Measurements from ENCODE around the gene ULBP3. TPM values are rescaled to one million over a fixed set of nuclear protein-coding genes. Genes with fewer than 3 reads are reported as not detected.

The ULBP3 gene
- total and polyA plus RNA-seq, 2 donors from 2014 or later: 0.71 to 5.0 TPM

GRCh38 chr6:150048099-150048498 is 20.8 kb downstream of the ULBP3 start:
- H3K27me3 ChIP-seq (ENCODE audit: control insufficient read depth, insufficient read depth, low read length): no peaks in the 10 kb centered on the region
- TF ChIP-seq, protein P1, sequence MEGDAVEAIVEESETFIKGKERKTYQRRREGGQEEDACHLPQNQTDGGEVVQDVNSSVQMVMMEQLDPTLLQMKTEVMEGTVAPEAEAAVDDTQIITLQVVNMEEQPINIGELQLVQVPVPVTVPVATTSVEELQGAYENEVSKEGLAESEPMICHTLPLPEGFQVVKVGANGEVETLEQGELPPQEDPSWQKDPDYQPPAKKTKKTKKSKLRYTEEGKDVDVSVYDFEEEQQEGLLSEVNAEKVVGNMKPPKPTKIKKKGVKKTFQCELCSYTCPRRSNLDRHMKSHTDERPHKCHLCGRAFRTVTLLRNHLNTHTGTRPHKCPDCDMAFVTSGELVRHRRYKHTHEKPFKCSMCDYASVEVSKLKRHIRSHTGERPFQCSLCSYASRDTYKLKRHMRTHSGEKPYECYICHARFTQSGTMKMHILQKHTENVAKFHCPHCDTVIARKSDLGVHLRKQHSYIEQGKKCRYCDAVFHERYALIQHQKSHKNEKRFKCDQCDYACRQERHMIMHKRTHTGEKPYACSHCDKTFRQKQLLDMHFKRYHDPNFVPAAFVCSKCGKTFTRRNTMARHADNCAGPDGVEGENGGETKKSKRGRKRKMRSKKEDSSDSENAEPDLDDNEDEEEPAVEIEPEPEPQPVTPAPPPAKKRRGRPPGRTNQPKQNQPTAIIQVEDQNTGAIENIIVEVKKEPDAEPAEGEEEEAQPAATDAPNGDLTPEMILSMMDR (IDR thresholded peaks at IDR 0.05; ENCODE audit: borderline replicate concordance, extremely low read depth, insufficient read depth): no peak
- no peak for FAIRE-seq
- H3K27ac ChIP-seq (ENCODE audit: low read depth in 2 of 2, low read length in 2 of 2): no peak overlapping the region
- H3K4me3 ChIP-seq (ENCODE audit: low read length in 3 of 3): no peak overlapping the region
- intact Hi-C loops (cut with DNase I): no loop called here
- no peak overlapping the region for H3K9ac ChIP-seq (ENCODE audit: low read length in 3 of 3)
- DNase-seq: no peak
- H3K4me1 ChIP-seq (ENCODE audit: control insufficient read depth in 2 of 3, insufficient read depth in 2 of 3, low read depth in 1 of 3, low read length in 3 of 3): no peaks in the 10 kb centered on the region
- no peaks in the 10 kb centered on the region for H3K9me3 ChIP-seq (ENCODE audit: control insufficient read depth in 2 of 3, insufficient read depth in 1 of 3, low read length in 3 of 3)
- H3K36me3 ChIP-seq (ENCODE audit: control insufficient read depth in 2 of 3, insufficient read depth in 3 of 3, low read length in 3 of 3): no peaks in the 10 kb centered on the region

DNA sequence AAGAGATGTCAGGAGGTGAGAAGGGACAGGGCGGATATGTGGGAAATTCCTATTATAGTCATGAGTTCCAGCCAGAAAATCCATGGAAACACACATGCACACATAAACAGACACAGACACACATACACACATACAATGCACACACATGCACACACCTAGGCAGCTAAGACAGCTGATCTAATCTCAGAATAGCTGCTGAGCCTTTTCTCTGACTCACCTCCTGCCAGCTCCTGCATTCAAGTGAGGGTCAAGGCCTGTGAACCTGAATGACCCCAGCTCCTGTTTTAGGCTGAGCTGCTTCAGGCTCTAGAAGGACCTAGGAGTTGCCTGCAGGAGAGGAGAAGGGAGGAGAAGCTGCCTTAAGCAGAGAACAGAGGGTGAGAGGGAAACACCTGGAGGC is 22.0 kb downstream of the ULBP3 start:
- no peak overlapping the region for H3K4me3 ChIP-seq (ENCODE audit: low read length in 3 of 3)
- intact Hi-C loops (cut with DNase I): no loop called here
- TF ChIP-seq, protein P1 (IDR thresholded peaks at IDR 0.05; ENCODE audit: borderline replicate concordance, extremely low read depth, insufficient read depth): no peak
- no peaks in the 10 kb centered on the region for H3K27me3 ChIP-seq (ENCODE audit: control insufficient read depth, insufficient read depth, low read length)
- H3K9me3 ChIP-seq (ENCODE audit: control insufficient read depth in 2 of 3, insufficient read depth in 1 of 3, low read length in 3 of 3): no peaks in the 10 kb centered on the region
- DNase-seq: no peak
- no peaks in the 10 kb centered on the region for H3K36me3 ChIP-seq (ENCODE audit: control insufficient read depth in 2 of 3, insufficient read depth in 3 of 3, low read length in 3 of 3)
- H3K4me1 ChIP-seq (ENCODE audit: control insufficient read depth in 2 of 3, insufficient read depth in 2 of 3, low read depth in 1 of 3, low read length in 3 of 3): no peaks in the 10 kb centered on the region
- H3K27ac ChIP-seq (ENCODE audit: low read depth in 2 of 2, low read length in 2 of 2): no peak overlapping the region
- no peak for FAIRE-seq
- no peak overlapping the region for H3K9ac ChIP-seq (ENCODE audit: low read length in 3 of 3)

DNA sequence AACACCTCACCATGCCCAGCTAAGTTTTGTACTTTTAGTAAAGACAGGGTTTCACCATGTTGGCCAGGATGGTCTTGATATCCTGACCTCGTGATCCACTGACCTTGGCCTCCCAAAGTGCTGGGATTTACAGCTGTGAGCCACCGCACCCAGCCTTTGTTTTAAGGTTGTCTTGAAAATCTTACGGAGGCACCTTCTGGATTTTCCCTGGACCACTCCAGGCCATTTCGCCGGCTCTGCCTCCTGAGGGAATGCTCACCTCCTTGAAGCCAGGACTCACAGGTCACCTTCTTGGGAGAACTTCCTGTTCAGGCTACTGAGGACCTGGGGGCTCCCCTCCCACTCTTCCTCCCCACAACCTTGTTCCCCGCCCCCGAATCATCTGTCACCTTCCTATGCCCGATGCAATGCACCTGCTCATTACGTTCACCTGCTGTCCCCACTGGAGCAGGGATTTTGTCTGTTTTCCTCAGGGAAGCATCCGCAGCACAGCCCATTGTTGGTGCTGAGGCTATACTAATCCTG is 24.2 kb downstream of the ULBP3 start:
- FAIRE-seq (no peak), DNase-seq (no peak)
- no peak overlapping the region for H3K27ac ChIP-seq (ENCODE audit: low read depth in 2 of 2, low read length in 2 of 2)
- TF ChIP-seq, protein P1 (IDR thresholded peaks at IDR 0.05; ENCODE audit: borderline replicate concordance, extremely low read depth, insufficient read depth): no peak
- H3K36me3 ChIP-seq (ENCODE audit: control insufficient read depth in 2 of 3, insufficient read depth in 3 of 3, low read length in 3 of 3): no peaks in the 10 kb centered on the region
- no peak overlapping the region for H3K4me3 ChIP-seq (ENCODE audit: low read length in 3 of 3)
- intact Hi-C loops (cut with DNase I): no loop called here
- H3K27me3 ChIP-seq (ENCODE audit: control insufficient read depth, insufficient read depth, low read length): peaks cover 4% of the 10 kb centered on the region
- no peaks in the 10 kb centered on the region for H3K9me3 ChIP-seq (ENCODE audit: control insufficient read depth in 2 of 3, insufficient read depth in 1 of 3, low read length in 3 of 3)
- H3K4me1 ChIP-seq (ENCODE audit: control insufficient read depth in 2 of 3, insufficient read depth in 2 of 3, low read depth in 1 of 3, low read length in 3 of 3): no peaks in the 10 kb centered on the region
- no peak overlapping the region for H3K9ac ChIP-seq (ENCODE audit: low read length in 3 of 3)

All from kidney (tissue), 14 donors.